AG09319 (cell line): ENCODE measurements around the gene POLR3B.

ENCODE experiments used
- DNase-seq: peaks from one replicate; pipeline ENCODE4 v3.0.0-alpha.2; 2010; ENCODE audit warnings: low read depth; ENCODE audit errors: extremely low read depth
- CTCF ChIP-seq: IDR thresholded peaks from 2 replicates; pipeline ENCODE4 v1.5.1; 2011; ENCODE audit warnings: low read depth, mild to moderate bottlenecking, inconsistent platforms, low read length, moderate library complexity

POLR3B gene

GRCh38 chr12:106429043-106429552 lies 71.5 kb downstream of the POLR3B start:
- no peak for TF ChIP-seq CTCF
- DNase-seq: no peak

- no peak for DNase-seq
- TF ChIP-seq CTCF: no peak
Measured at GRCh38 chr12:106429636-106430035, 72.1 kb downstream of the POLR3B start.

- no peak for DNase-seq
Measured at GRCh38 chr12:106431839-106432411, 74.4 kb downstream of the POLR3B start.

GRCh38 chr12:106433055-106433454 lies 75.5 kb downstream of the POLR3B start:
- DNase-seq: no peak
- TF ChIP-seq CTCF: no peak

More at GRCh38 chr12:106431839-106432411, 74.4 kb downstream of the POLR3B start:
- TF ChIP-seq CTCF: no peak

GRCh38 chr12:106434526-106434925 lies 77.0 kb downstream of the POLR3B start:
- DNase-seq: no peak
- no peak for TF ChIP-seq CTCF

GRCh38 chr12:106436164-106436563 lies 78.6 kb downstream of the POLR3B start:
- DNase-seq: no peak
- no peak for TF ChIP-seq CTCF

- TF ChIP-seq CTCF: no peak
- DNase-seq: no peak
Measured at GRCh38 chr12:106442575-106442974, 85.0 kb downstream of the POLR3B start.
